ENCODE data around the gene TECR. TPM values are rescaled to one million over a fixed set of nuclear protein-coding genes. Genes with fewer than 3 reads are reported as not detected.
"Not testable (repeated sequence)": the region's sequence is repeated elsewhere in the genome, so short reads cannot be mapped to it uniquely, and the experiment has no call there.

Gene TECR
- total RNA-seq, 4 donors from 2014 or later: 33.1 to 55.1 (median 43.6) TPM

GRCh38 chr19:14545716-14546082, 16.3 kb downstream of the TECR start:
- H3K9me3 ChIP-seq: no peaks in the 10 kb centered on the region
- WGBS, 2 donors: 77 to 90% methylated on average over 7 to 9 of the region's 9 CpGs
- peaks cover 0 to 31% (median 10%) of the 10 kb centered on the region in 4 donors for H3K4me1 ChIP-seq
- no peak for DNase-seq (ENCODE audit: low spot score in 2 of 2)
- H3K36me3 ChIP-seq: peaks cover 0 to 22% (median 0%) of the 10 kb centered on the region in 3 donors
- H3K4me3 ChIP-seq: no peak overlapping the region
- no peak for TF ChIP-seq POLR2A (IDR thresholded peaks at IDR 0.05)
- TF ChIP-seq, protein P1, sequence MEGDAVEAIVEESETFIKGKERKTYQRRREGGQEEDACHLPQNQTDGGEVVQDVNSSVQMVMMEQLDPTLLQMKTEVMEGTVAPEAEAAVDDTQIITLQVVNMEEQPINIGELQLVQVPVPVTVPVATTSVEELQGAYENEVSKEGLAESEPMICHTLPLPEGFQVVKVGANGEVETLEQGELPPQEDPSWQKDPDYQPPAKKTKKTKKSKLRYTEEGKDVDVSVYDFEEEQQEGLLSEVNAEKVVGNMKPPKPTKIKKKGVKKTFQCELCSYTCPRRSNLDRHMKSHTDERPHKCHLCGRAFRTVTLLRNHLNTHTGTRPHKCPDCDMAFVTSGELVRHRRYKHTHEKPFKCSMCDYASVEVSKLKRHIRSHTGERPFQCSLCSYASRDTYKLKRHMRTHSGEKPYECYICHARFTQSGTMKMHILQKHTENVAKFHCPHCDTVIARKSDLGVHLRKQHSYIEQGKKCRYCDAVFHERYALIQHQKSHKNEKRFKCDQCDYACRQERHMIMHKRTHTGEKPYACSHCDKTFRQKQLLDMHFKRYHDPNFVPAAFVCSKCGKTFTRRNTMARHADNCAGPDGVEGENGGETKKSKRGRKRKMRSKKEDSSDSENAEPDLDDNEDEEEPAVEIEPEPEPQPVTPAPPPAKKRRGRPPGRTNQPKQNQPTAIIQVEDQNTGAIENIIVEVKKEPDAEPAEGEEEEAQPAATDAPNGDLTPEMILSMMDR (IDR thresholded peaks at IDR 0.05): no peak
- no peak for TF ChIP-seq EP300 (IDR thresholded peaks at IDR 0.05)
- no peaks in the 10 kb centered on the region for H3K27me3 ChIP-seq
- H3K27ac ChIP-seq: peak overlapping the region in 1 of 4 donors; percentile 38

- WGBS, 2 donors: 59 to 71% methylated on average over 13 to 15 of the region's 15 CpGs
- Histone ChIP-seq H3K9me3 (no peaks in the 10 kb centered on the region), H3K27ac (no peak overlapping the region), H3K36me3 (peaks cover 0 to 33% (median 0%) of the 10 kb centered on the region in 3 donors), H3K4me1 (peaks cover 0 to 33% (median 7%) of the 10 kb centered on the region in 4 donors), H3K4me3 (no peak overlapping the region), H3K27me3 (no peaks in the 10 kb centered on the region)
- no peak for TF ChIP-seq POLR2A (IDR thresholded peaks at IDR 0.05)
- no peak for TF ChIP-seq EP300 (IDR thresholded peaks at IDR 0.05)
- no peak for DNase-seq (ENCODE audit: low spot score in 2 of 2)
These were observed 20.9 kb downstream of the TECR start for GRCh38 chr19:14550201-14550754.

- WGBS, 2 donors: 55 to 69% methylated on average over 12 of the region's 12 CpGs
- H3K4me3 ChIP-seq; DNase-seq (ENCODE audit: low spot score in 2 of 2); H3K27ac ChIP-seq; H3K27me3 ChIP-seq; H3K9me3 ChIP-seq: not testable (repeated sequence)
- TF ChIP-seq, protein P1 (IDR thresholded peaks at IDR 0.05): peak in 1 of 5 experiments; percentile 10
- H3K36me3 ChIP-seq: peaks cover 0 to 33% (median 0%) of the 10 kb centered on the region in 3 donors
- H3K4me1 ChIP-seq: peaks cover 2 to 33% (median 6%) of the 10 kb centered on the region in 4 donors
These were observed 22.0 kb downstream of the TECR start for GRCh38 chr19:14551134-14552005.

DNA sequence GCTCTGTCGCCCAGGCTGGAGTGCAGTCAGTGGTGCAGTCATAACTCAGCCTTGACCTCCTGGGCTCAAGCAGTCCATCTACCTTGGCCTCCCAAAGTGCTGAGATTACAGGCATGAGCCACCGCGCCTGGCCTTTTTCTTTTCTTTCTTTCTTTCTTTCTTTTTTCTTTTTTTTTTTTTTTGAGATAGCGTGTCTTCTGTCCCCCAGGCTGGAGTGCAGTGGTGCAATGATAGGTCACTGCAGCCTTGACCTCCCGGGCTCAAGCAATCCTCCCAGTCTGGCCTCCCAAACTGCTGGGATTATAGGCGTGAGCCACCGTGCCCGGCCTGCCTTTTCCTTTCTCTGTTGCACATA, 22.6 kb downstream of the TECR start:
- not testable (repeated sequence) for H3K27ac ChIP-seq; H3K27me3 ChIP-seq; H3K9me3 ChIP-seq; DNase-seq (ENCODE audit: low spot score in 2 of 2); H3K4me3 ChIP-seq
- peaks cover 3 to 39% (median 12%) of the 10 kb centered on the region in 4 donors for H3K4me1 ChIP-seq
- H3K36me3 ChIP-seq: peaks cover 0 to 33% (median 0%) of the 10 kb centered on the region in 3 donors
- 80 to 81% methylated on average over 8 of the region's 8 CpGs for WGBS, 2 donors

DNA sequence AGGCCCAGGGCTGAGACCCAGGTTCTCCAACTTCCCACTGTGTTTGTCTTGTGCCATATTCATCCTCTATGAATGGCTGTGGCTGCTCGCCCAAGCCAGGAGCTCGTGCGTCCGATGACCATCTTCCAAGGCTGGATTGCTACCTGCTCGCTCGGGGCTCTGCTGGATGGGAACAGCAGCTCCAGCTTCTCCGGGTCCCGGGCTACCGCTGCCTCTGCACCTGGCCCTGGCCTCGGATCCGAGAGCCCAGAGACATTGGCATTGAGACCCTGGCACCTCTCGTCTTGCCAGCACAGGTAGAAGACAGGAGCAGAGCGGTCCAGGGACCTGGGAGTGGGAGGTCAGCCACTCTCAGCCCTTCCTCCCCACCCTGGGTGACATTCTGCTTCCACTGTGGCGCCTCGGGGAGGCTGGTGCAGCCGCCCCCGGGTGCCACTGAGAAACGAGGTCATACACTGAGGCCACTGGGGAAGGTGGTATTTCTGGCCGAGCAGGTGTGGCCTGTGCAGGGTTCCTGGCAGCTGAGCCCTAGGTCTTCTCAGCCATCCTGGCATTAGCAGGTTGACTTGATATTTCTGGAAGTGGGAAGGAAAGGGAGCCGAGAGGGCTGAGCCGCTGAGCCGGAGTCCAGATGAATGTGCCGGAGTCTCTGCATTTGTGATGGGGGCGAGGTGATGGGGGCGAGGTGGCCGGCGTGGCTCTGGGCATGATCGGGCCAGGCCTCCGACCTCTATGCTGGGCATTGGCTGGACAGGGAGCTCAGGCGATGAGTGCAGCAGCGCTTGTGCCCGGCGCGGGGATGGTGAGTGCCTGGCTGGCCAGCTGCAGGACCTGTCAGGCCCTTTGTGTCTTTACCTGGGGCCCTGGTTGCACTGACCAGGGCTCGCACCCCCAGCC, 23.9 kb downstream of the TECR start:
- Histone ChIP-seq H3K36me3 (peaks cover 0 to 31% (median 0%) of the 10 kb centered on the region in 3 donors), H3K27me3 (no peaks in the 10 kb centered on the region), H3K4me1 (peaks cover 3 to 42% (median 14%) of the 10 kb centered on the region in 4 donors), H3K27ac (no peak overlapping the region), H3K4me3 (no peak overlapping the region), H3K9me3 (no peaks in the 10 kb centered on the region)
- no peak for DNase-seq (ENCODE audit: low spot score in 2 of 2)
- 90 to 92% methylated on average over 23 to 31 of the region's 35 CpGs for WGBS, 2 donors
- TF ChIP-seq, protein P1 (IDR thresholded peaks at IDR 0.05): no peak
- TF ChIP-seq EP300 (IDR thresholded peaks at IDR 0.05) (no peak), POLR2A (IDR thresholded peaks at IDR 0.05) (no peak)

Measured in tibial nerve (tissue), 4 donors.